Measurements from ENCODE around the gene VPS36.

DNA sequence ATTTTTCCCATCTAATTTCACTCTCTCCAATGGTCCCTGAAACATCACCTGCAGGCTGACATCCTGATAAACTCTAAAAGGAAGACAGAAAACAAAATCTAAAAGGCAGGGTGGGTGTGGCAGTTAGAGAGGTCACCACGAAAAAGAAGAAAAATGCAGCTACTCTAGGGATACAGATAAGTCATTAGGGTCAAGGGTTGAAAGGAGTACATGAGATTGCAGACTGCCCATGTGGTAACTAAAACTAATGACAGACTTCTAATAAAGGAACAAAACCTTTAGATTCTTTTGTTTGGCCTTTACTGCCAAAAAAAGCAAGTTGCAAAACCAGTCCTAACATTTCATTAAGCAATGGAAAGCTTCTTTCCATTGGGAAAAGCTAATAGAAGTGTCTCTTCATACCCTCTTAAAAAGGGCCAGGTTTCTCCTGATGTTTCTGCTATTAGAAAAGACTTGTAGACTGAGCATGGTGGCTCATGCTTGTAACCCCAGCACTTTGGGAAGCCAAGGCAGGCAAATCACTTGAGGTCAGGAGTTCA, 75.5 kb downstream of the VPS36 start:
- TF ChIP-seq POLR2A (IDR thresholded peaks at IDR 0.05; ENCODE audit: low read depth, low read length) (no peak), POLR2AphosphoS5 (IDR thresholded peaks at IDR 0.05; ENCODE audit: low read depth, low read length) (no peak)
